HG03045 (cell line): ENCODE data around the gene OGN.
"Not testable (repeated sequence)": the region's sequence is repeated elsewhere in the genome, so short reads cannot be mapped to it uniquely, and the experiment has no call there.

Experiments
- ATAC-seq: cut with Tn5 transposase; IDR thresholded peaks from one replicate; pipeline ENCODE4 v1.9.1; 2021; ENCODE audit warnings: mild to moderate bottlenecking, moderate library complexity; ENCODE audit not compliant: unreplicated experiment

The OGN gene

DNA sequence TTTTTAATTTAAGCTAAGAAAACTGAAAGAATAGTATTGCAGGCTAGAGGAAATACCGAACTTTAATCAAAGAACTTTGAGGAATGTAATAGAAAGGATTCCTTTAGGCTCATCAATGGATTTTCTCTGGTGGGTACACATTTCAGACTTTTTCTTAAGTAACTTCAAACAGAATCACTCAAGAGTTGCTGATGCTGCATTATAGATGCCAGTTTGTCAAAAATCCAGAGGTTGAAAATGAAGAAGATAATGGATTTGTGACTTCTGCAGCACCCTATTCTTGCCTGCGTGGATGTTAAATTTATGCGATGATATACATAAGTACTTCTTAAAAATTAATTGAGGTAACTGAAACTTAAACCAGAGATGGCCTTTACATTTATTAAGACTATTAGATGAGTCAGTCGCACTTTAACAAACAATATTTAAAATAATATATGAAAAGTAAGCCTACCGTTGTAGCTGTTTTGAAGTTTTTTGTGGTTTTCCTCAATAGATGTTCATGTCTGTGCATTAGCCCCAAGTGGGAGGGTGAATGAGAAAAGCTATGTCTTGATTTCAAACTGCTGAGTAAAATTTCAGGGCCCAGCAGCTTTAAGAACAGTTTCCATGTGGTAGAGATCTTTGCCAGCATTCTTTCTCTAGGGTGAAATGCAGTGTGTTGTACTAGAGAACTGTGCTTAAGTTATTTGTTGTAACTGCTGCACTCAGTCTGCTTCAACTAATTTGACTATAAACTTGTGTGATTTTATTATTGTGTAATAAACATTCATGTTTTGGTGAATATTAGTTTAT is at the start of gene OGN:
OGN (minus strand) TSS at position 537 of the 795 bp plus-strand sequence. CDS start 1,171 bp downstream, outside the sequence.
- ATAC-seq, result no peak

- ATAC-seq, result no peak
Observed at GRCh38 chr9:92446536-92446935, 42.2 kb upstream of the OGN start.

- no peak for ATAC-seq
Observed at GRCh38 chr9:92444841-92445240, 40.5 kb upstream of the OGN start.

DNA sequence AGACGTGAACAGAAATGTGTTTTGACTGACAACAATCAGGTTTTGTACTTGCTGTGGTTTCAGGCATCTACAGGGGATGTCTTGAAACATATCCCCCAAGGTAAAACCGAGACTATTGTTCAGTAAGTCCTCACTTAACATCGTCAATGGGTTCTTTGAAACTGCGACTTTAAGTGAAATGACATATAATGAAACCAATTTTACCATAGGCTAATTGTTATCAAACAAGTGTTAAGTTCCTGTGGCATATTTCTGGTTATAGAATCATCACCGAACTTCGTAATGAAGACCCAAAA is 36.3 kb upstream of the OGN start:
- ATAC-seq, result no peak

- no peak for ATAC-seq
Observed at GRCh38 chr9:92439921-92440750, 35.8 kb upstream of the OGN start.

GRCh38 chr9:92438900-92439526 is 34.6 kb upstream of the OGN start:
- ATAC-seq, result no peak

DNA sequence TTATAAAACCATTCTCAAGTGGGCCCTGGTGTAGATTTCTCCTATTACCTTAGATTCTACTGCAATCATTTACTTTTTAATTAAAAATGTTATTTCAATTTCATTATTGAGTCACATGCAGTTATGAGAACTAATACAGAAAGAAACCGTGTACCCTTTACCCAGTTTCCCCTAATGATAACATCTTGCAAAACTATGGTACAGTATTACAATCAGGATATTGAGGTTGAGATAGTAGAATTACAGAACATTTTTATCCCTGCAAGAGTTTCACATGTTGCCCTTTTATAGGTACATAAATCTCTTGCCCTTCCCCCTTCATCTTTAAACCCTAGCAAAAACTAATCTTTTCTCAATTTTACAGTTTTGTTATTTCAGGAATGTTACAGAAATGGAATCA is 30.9 kb upstream of the OGN start:
- no peak for ATAC-seq

DNA sequence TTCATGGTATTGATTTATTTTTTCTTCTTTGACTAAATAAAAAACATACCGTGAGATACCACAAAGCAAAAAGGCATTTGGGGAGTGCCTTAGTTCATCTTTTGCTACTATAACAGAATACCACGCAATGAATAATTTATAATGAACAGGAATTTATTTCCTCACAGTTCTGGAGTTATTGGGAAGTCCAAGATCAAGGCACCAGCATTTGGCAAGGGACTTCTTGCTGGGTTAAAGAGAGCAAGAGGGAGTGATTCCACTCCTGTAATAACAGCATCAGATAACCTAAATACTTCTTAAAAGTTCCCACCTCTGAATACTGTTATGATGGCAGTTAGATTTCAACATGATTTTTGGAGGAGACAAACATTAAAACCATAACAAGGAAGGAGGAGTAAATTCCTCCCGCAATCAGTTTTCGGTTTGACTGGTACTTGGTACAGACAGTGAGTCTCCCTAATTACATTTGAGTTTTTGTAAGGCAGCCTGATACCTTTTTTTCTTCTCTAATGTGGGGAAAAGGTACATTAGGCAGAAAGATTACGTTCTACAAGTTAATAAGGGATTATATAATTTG is 28.7 kb upstream of the OGN start:
- ATAC-seq, result no peak

- ATAC-seq, result no peak
Observed at GRCh38 chr9:92432350-92432749, 28.0 kb upstream of the OGN start.

DNA sequence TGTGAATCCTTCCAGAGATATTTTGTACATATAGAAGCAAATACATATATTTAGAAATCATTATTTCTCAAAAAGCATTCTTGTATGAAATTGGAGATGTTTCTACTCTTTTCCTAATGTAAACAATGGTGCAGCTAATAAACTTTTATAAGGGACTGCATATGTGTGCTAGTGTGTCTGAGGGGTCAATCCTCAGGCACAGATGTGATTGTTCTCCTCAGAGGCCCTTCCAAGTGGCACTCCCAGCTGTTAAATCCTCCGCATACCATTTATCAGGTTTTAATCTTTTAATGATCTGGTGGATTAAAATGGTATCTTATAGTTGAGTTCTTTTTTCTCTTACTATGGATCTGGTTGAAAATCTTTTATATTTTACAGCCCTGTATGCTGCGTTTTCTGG is 25.5 kb upstream of the OGN start:
- no peak for ATAC-seq

DNA sequence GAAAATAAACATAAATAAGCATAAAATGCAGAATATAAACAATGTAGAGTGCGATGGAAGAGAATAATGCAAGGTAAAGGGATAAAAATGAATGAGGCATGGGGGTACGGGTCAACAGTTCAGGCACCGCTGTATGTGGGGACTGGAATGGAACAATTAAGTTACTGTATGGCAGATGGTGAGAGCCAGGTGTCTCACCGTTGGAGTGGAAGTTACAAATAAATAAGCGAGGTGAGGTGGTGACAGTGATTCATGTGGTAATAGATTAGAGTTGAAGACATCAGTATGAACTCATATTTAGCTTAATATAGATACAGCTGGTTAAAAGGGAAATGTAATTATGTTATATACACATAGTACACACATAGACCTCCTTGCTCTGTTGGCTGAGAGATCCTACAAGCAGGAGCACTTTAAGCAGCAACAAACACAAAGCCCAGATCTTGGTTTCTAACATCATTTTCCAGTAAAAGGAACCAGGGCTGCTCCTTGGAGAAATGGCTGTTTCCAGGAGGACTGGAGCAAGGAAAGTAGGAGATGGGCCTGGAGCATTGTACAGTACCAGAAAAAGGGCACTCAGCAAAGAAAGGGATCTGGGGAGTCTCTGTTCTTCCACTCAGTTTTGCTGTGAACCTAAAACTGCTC is 22.2 kb upstream of the OGN start:
- no peak for ATAC-seq

GRCh38 chr9:92425474-92425873 is 21.1 kb upstream of the OGN start:
- no peak for ATAC-seq

- no peak for ATAC-seq
Observed at GRCh38 chr9:92424340-92424739, 20.0 kb upstream of the OGN start, which contains the start of gene OMD. Gene OMD (minus strand): TSS chr9:92424471. CDS start chr9:92417558, 6,913 bp downstream.

DNA sequence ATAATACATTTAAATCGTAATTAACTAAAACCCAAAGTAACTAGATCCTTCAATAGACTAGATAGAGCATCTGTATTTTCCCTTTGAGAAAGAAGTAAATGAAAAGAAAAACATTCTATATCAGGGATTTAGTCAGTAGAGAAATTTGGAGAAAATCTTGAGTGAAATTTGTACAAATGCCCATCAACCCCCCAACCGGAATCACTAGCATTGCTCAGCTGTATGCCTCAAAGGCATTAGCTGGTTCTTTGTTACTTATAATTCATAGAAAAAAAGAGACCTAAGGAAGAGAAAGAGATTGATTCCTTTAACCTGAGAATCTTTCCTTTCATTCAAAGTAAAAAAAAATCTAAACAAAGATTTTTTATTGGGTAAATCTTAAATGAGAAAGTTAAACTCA is 19.2 kb upstream of the OGN start:
- no peak for ATAC-seq

DNA sequence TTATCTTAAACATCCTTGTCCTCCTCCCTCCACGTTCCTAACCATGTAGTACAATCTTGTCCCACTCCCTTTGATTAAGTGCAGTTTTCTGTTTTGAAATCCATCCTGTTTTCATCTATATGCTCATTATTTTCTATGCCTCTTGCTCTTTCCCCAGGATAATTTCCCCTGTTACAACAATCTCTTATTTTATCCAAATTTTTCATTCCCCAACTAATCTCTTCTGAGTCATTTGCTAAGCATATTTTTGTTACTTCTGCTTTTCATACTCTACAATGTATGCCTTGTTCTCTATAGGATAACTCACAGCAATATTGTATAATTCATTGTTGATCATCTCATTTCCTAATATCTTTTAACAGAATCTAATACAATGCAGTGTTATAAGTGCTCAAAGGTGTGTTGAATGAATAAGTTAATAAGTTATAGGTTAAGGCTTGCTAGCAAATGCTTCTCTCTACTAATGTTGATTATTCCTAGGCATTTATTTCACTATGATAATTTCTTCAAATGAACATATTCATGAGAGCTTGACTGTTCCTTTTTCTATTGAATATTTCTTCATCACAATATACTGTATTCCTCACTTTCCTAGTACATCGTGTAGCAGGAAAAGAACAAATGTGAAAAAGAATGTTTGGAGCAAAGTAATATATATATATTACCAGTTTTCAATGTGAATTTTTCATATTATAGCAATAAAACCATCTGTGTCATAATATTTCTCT is 18.4 kb upstream of the OGN start:
- ATAC-seq, result no peak

DNA sequence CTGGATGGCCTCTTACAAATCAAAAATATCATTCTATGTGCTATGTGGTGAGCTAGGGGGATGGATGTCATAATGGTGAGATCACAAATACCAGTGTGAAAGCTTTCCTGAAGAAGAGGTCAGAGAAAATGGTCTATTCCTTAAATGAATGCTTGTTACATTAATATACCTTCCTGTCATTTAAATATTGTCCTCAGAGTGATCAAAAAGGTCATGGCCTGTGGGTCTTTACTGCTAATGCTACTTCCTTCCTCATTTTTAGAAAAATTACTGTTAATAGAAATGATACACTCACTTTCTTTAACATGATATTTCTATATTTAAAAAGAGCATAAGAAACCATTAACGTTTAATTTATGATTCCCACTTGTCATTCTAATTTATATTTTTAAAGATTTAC is 10.2 kb upstream of the OGN start:
- ATAC-seq, result no peak

GRCh38 chr9:92411157-92411556 is 6.8 kb upstream of the OGN start:
- ATAC-seq, result not testable (repeated sequence)

DNA sequence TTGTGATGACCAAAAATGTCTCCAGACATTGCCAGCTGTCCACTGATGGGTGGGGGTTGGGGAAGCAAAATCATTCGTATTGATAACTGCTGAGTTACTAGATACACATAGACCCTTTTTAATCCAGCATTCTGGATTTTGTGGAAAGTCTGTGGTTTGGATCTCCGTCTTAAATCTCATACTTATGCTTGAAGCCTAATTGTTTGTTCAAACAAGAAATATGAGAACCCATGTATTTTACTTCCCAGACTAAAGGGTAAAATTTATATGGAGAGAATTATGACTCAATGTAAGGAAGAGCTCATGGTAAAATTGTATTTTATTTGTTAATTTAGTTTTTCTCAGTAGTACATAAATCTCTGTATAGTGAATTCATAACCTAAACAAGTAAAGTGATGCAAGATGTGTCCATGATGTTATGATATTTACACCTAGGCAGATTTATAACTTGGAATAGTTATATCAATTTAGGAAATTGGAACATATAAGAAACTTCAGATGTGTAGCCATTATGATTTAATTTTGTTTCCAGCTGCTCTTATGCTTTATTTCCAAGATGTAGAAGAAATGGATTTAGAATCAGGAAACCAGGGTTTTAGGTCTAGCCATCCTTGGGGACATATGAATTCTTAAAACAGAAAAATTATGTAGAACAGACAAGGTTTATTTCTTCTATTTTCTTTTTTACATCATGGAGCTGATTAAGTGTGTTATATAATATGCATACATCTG is 4.5 kb upstream of the OGN start:
- no peak for ATAC-seq

- no peak for ATAC-seq
Observed at GRCh38 chr9:92407818-92408217, 3.4 kb upstream of the OGN start.

DNA sequence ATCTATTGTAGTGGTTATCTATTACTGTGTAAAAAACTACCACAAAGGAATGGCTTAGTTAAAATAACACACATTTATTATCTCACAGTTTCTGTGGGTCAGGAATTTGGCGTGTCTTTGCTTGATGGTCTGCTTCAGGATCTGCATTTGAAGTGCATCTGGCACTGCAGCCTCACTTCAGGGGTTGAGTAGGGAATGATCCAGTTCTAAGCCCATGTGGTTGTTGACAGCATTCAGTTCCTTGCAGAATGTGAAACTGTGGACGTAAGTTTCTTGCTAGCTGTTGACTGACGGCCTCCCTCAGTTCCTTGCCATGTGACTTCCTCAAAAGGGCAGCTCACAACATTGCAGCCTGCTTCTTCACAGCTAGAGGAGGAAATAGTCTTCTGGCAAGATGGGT is 2.1 kb upstream of the OGN start:
- ATAC-seq, result peak; percentile 69
